NCI-H446 treated with DMSO at 0.1 percent for 48 hours (cell line): Measurements from ENCODE around the gene SLC49A4.
"Not testable (repeated sequence)": the region's sequence is repeated elsewhere in the genome, so short reads cannot be mapped to it uniquely, and the experiment has no call there.

Source experiments
- DNase-seq: peaks from one replicate; lab custom pipeline; 2025; lab: John Stamatoyannopoulos, UW

The SLC49A4 gene

GRCh38 chr3:122794779-122795673 lies at the start of gene SLC49A4:
TSS of gene SLC49A4 (plus strand) at chr3:122795069. CDS start at chr3:122795193, 124 bp downstream.
- DNase-seq, result no peak

GRCh38 chr3:122745369-122746021 lies 49.4 kb upstream of the SLC49A4 start:
- no peak for DNase-seq

- DNase-seq, result not testable (repeated sequence)
Measured at GRCh38 chr3:122747295-122747694, 47.6 kb upstream of the SLC49A4 start.

- DNase-seq, result no peak
Measured at GRCh38 chr3:122748347-122748746, 46.5 kb upstream of the SLC49A4 start.

- no peak for DNase-seq
Measured at GRCh38 chr3:122754929-122755328, 39.9 kb upstream of the SLC49A4 start.

GRCh38 chr3:122755491-122755890 lies 39.4 kb upstream of the SLC49A4 start:
- DNase-seq, result no peak

GRCh38 chr3:122758877-122759560 lies 35.9 kb upstream of the SLC49A4 start:
- no peak for DNase-seq

GRCh38 chr3:122760453-122761271 lies 34.2 kb upstream of the SLC49A4 start:
- DNase-seq, result no peak

- no peak for DNase-seq
Measured at GRCh38 chr3:122766430-122766829, 28.4 kb upstream of the SLC49A4 start.

- no peak for DNase-seq
Measured at GRCh38 chr3:122767540-122768372, 27.1 kb upstream of the SLC49A4 start.

GRCh38 chr3:122770521-122771202 lies 24.2 kb upstream of the SLC49A4 start:
- no peak for DNase-seq

GRCh38 chr3:122772827-122773226 lies 22.0 kb upstream of the SLC49A4 start:
- DNase-seq, result no peak

- no peak for DNase-seq
Measured at GRCh38 chr3:122773944-122774509, 20.8 kb upstream of the SLC49A4 start.

- DNase-seq, result no peak
Measured at GRCh38 chr3:122774564-122774963, 20.3 kb upstream of the SLC49A4 start.

- no peak for DNase-seq
Measured at GRCh38 chr3:122776675-122777468, 18.0 kb upstream of the SLC49A4 start.

- DNase-seq, result no peak
Measured at GRCh38 chr3:122777563-122777962, 17.3 kb upstream of the SLC49A4 start.

- DNase-seq, result no peak
Measured at GRCh38 chr3:122782804-122783203, 12.1 kb upstream of the SLC49A4 start.

GRCh38 chr3:122784436-122784835 lies 10.4 kb upstream of the SLC49A4 start:
- DNase-seq, result no peak

GRCh38 chr3:122785231-122785630 lies 9.6 kb upstream of the SLC49A4 start:
- DNase-seq, result no peak
